Parathyroid adenoma (tissue), 2 donors: Measurements from ENCODE around the gene COQ9.

ENCODE experiments used
- H2AFZ ChIP-seq: fragments of 300-600 bp; sonication (generic); one replicate; pipeline ENCODE4 v1.7.0; 2017; ENCODE audit warnings: antibody characterized with exemption, mild to moderate bottlenecking
- H3K27ac ChIP-seq: fragments of 300-600 bp; sonication (generic); one replicate; pipeline ENCODE4 v1.7.0; 2017
- H3K27me3 ChIP-seq: fragments of 300-600 bp; sonication (generic); one replicate; pipeline ENCODE4 v1.7.0; 2017; ENCODE audit warnings: low read length; ENCODE audit not compliant: control insufficient read depth, insufficient read depth
- H3K36me3 ChIP-seq: fragments of 300-600 bp; sonication (generic); one replicate; pipeline ENCODE4 v1.7.0; 2017; ENCODE audit warnings: low read length; ENCODE audit not compliant: control insufficient read depth, insufficient read depth
- H3K4me1 ChIP-seq: fragments of 300-600 bp; sonication (generic); one replicate; pipeline ENCODE4 v1.7.0; 2017; ENCODE audit warnings: control low read depth
- H3K4me2 ChIP-seq: fragments of 300-600 bp; sonication (generic); one replicate; pipeline ENCODE4 v1.7.0; 2017; ENCODE audit warnings: low read length
- H3K4me3 ChIP-seq: fragments of 300-600 bp; sonication (generic); one replicate; pipeline ENCODE4 v1.7.0; 2017; ENCODE audit warnings: low read depth, low read length
- H3K79me2 ChIP-seq: fragments of 300-600 bp; sonication (generic); one replicate; pipeline ENCODE4 v1.7.0; 2017; ENCODE audit warnings: control low read depth
- H3K9ac ChIP-seq: fragments of 300-600 bp; sonication (generic); one replicate; pipeline ENCODE4 v1.7.0; 2017; ENCODE audit warnings: mild to moderate bottlenecking
- H3K9me3 ChIP-seq: fragments of 300-600 bp; sonication (generic); one replicate; pipeline ENCODE4 v1.7.0; 2017; ENCODE audit warnings: low read length; ENCODE audit not compliant: control insufficient read depth
- TF ChIP-seq, protein P1 (sequence below): fragments of 300-600 bp; sonication (generic); IDR thresholded peaks from one replicate; pipeline ENCODE4 v1.7.0; 2017; ENCODE audit warnings: antibody characterized with exemption, mild to moderate bottlenecking
- donor health status: primary hyperparathyroidism.

COQ9 gene

GRCh38 chr16:57413733-57414132 lies 33.5 kb upstream of the COQ9 start:
- H3K27ac ChIP-seq: no peak overlapping the region
- no peaks in the 10 kb centered on the region for H3K9me3 ChIP-seq
- no peaks in the 10 kb centered on the region for H3K79me2 ChIP-seq
- no peaks in the 10 kb centered on the region for H3K27me3 ChIP-seq
- peaks cover 16% of the 10 kb centered on the region for H3K4me1 ChIP-seq
- H3K4me2 ChIP-seq: no peak overlapping the region
- H3K4me3 ChIP-seq: no peak overlapping the region
- no peak overlapping the region for H2AFZ ChIP-seq
- TF ChIP-seq, protein P1, sequence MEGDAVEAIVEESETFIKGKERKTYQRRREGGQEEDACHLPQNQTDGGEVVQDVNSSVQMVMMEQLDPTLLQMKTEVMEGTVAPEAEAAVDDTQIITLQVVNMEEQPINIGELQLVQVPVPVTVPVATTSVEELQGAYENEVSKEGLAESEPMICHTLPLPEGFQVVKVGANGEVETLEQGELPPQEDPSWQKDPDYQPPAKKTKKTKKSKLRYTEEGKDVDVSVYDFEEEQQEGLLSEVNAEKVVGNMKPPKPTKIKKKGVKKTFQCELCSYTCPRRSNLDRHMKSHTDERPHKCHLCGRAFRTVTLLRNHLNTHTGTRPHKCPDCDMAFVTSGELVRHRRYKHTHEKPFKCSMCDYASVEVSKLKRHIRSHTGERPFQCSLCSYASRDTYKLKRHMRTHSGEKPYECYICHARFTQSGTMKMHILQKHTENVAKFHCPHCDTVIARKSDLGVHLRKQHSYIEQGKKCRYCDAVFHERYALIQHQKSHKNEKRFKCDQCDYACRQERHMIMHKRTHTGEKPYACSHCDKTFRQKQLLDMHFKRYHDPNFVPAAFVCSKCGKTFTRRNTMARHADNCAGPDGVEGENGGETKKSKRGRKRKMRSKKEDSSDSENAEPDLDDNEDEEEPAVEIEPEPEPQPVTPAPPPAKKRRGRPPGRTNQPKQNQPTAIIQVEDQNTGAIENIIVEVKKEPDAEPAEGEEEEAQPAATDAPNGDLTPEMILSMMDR: no peak
- no peak overlapping the region for H3K9ac ChIP-seq
- no peaks in the 10 kb centered on the region for H3K36me3 ChIP-seq

- TF ChIP-seq, protein P1: no peak
- Histone ChIP-seq H2AFZ (no peak overlapping the region), H3K4me1 (peaks cover 16% of the 10 kb centered on the region), H3K9ac (no peak overlapping the region), H3K9me3 (no peaks in the 10 kb centered on the region), H3K36me3 (no peaks in the 10 kb centered on the region), H3K4me3 (no peak overlapping the region), H3K4me2 (no peak overlapping the region), H3K27ac (no peak overlapping the region), H3K27me3 (no peaks in the 10 kb centered on the region), H3K79me2 (no peaks in the 10 kb centered on the region)
Measured at GRCh38 chr16:57416084-57416483, 31.2 kb upstream of the COQ9 start.

GRCh38 chr16:57419506-57419905 lies 27.8 kb upstream of the COQ9 start:
- Histone ChIP-seq H2AFZ (no peak overlapping the region), H3K79me2 (no peaks in the 10 kb centered on the region), H3K27me3 (no peaks in the 10 kb centered on the region), H3K4me3 (no peak overlapping the region), H3K4me2 (no peak overlapping the region), H3K36me3 (no peaks in the 10 kb centered on the region), H3K9ac (no peak overlapping the region), H3K9me3 (no peaks in the 10 kb centered on the region), H3K4me1 (peaks cover 16% of the 10 kb centered on the region), H3K27ac (no peak overlapping the region)
- TF ChIP-seq, protein P1: no peak

GRCh38 chr16:57422026-57422944 lies 25.0 kb upstream of the COQ9 start:
- peaks cover 11% of the 10 kb centered on the region for H3K4me1 ChIP-seq
- H3K27ac ChIP-seq: no peak overlapping the region
- H3K9ac ChIP-seq: no peak overlapping the region
- TF ChIP-seq, protein P1: peak; percentile 68
- no peaks in the 10 kb centered on the region for H3K9me3 ChIP-seq
- no peaks in the 10 kb centered on the region for H3K36me3 ChIP-seq
- H3K79me2 ChIP-seq: no peaks in the 10 kb centered on the region
- H3K27me3 ChIP-seq: no peaks in the 10 kb centered on the region
- peak overlapping the region; percentile 18 for H2AFZ ChIP-seq
- no peak overlapping the region for H3K4me3 ChIP-seq
- H3K4me2 ChIP-seq: no peak overlapping the region

- H3K4me2 ChIP-seq: no peak overlapping the region
- no peaks in the 10 kb centered on the region for H3K9me3 ChIP-seq
- no peak overlapping the region for H3K4me3 ChIP-seq
- no peak overlapping the region for H3K27ac ChIP-seq
- H3K36me3 ChIP-seq: no peaks in the 10 kb centered on the region
- H3K27me3 ChIP-seq: no peaks in the 10 kb centered on the region
- H3K9ac ChIP-seq: no peak overlapping the region
- H2AFZ ChIP-seq: no peak overlapping the region
- H3K79me2 ChIP-seq: no peaks in the 10 kb centered on the region
- TF ChIP-seq, protein P1: no peak
- H3K4me1 ChIP-seq: peaks cover 4% of the 10 kb centered on the region
Measured at GRCh38 chr16:57423152-57423551, 24.1 kb upstream of the COQ9 start.
